K562 (cell line): ENCODE results near the gene SDK1. TPM values are rescaled to one million over a fixed set of nuclear protein-coding genes. Genes with fewer than 3 reads are reported as not detected.
"Not testable (repeated sequence)": the region's sequence is repeated elsewhere in the genome, so short reads cannot be mapped to it uniquely, and the experiment has no call there.

ENCODE experiments used
- ATAC-seq: fragments of 200-7000 bp; cut with Tn5 transposase; 3 replicates; pipeline ENCODE4 v1.9.1; 2020; ENCODE audit warnings: moderate library complexity
- BruUV-seq: library from RNA; stranded (reverse); fragments of 400-500 nt; replicated peaks from 2 replicates; lab custom pipeline; 2021; lab: Mats Ljungman, UMichigan
- CTCF ChIA-PET: fragments of 300-600 bp; formaldehyde crosslinking; extraction: SDS; loops from one replicate; lab custom pipeline; 2021; ENCODE audit warnings: low intra/inter-chr PET ratio; lab: Yijun Ruan, JAX
- POLR2A ChIA-PET: fragments of 300-600, 350-650 bp; sonication (Branson Sonifier 250); formaldehyde crosslinking; extraction: SDS; loops from one replicate; lab custom pipeline; 2021; ENCODE audit warnings: antibody characterized with exemption, inconsistent platforms; lab: Yijun Ruan, JAX
- DNase-seq, 4 experiments: peaks; one replicate each; pipeline versions ENCODE4 v3.0.0 to v3.0.0-alpha.2; 2011 to 2018; ENCODE audit warnings: low spot score in 3 of 4, mixed read lengths in 3 of 4; ENCODE audit errors: extremely low read depth in 1 of 4
- FAIRE-seq: peaks from 2 replicates; lab custom pipeline; 2011; peaks lifted over from hg19 to GRCh38; lab: Jason Lieb, UNC
- H2AFZ ChIP-seq: 2 replicates; pipeline ENCODE4 v1.6.0; 2011; ENCODE audit warnings: low read depth, low read length, control low read depth, inconsistent platforms
- H3K27ac ChIP-seq: fragments of 200-600 bp; 3 replicates; pipeline ENCODE4 v1.8.0; 2011; ENCODE audit warnings: low read depth, mild to moderate bottlenecking, control low read depth, inconsistent platforms, low read length, moderate library complexity, mixed read lengths; ENCODE audit errors: extremely low read depth
- H3K27me3 ChIP-seq, 2 experiments: fragments of 300-600 bp in 1 of 2; 2 replicates in 1 of 2; 3 replicates in 1 of 2; pipeline versions ENCODE4 v1.6.0 to v1.8.0; 2011; ENCODE audit warnings: inconsistent platforms in 2 of 2, low read length in 2 of 2, mild to moderate bottlenecking in 1 of 2, mixed read lengths in 1 of 2, moderate library complexity in 1 of 2; ENCODE audit not compliant: control insufficient read depth in 2 of 2, insufficient read depth in 2 of 2
- H3K36me3 ChIP-seq: fragments of 300-600 bp; 3 replicates; pipeline ENCODE4 v1.8.0; 2011; ENCODE audit warnings: mild to moderate bottlenecking, low read length, inconsistent platforms; ENCODE audit not compliant: control insufficient read depth, insufficient read depth
- H3K4me1 ChIP-seq, 2 experiments: fragments of 200-600 bp in 1 of 2; replicated peaks in 1 of 2; 2 replicates in 1 of 2; 3 replicates in 1 of 2; pipeline versions ENCODE4 v1.5.1 to v1.8.0; 2011; ENCODE audit warnings: inconsistent platforms in 2 of 2, low read length in 2 of 2, mild to moderate bottlenecking in 1 of 2, mixed read lengths in 1 of 2, moderate library complexity in 1 of 2; ENCODE audit not compliant: control insufficient read depth in 2 of 2, insufficient read depth in 2 of 2
- H3K4me2 ChIP-seq: 2 replicates; pipeline ENCODE4 v1.6.1; 2011; ENCODE audit warnings: low read length, control low read depth, inconsistent platforms, mixed read lengths; ENCODE audit not compliant: insufficient read depth
- H3K4me3 ChIP-seq: fragments of 200-600 bp; sonication (generic), shearing (Covaris generic); 2 replicates; pipeline ENCODE4 v1.5.1; 2016; ENCODE audit warnings: control low read depth, inconsistent platforms
- H3K79me2 ChIP-seq: fragments of 200-600 bp; 3 replicates; pipeline ENCODE4 v1.8.0; 2011; ENCODE audit warnings: low read length, inconsistent platforms; ENCODE audit not compliant: control insufficient read depth, insufficient read depth
- H3K9ac ChIP-seq, 2 experiments: 2 replicates each; pipeline versions ENCODE4 v1.6.0 to v1.6.1; 2011; ENCODE audit warnings: low read depth in 2 of 2, low read length in 2 of 2, control low read depth in 1 of 2, inconsistent platforms in 1 of 2, mild to moderate bottlenecking in 1 of 2, mixed read lengths in 1 of 2; ENCODE audit not compliant: insufficient read depth in 1 of 2
- H3K9me1 ChIP-seq: one replicate; pipeline ENCODE4 v1.6.0; 2011; ENCODE audit warnings: inconsistent platforms, mild to moderate bottlenecking, low read length, moderate library complexity; ENCODE audit not compliant: control insufficient read depth, insufficient read depth
- H3K9me3 ChIP-seq: replicated peaks from 2 replicates; pipeline ENCODE4 v1.5.1; 2011; ENCODE audit warnings: low read depth, low read length, inconsistent platforms; ENCODE audit not compliant: control insufficient read depth, insufficient read depth
- H4K20me1 ChIP-seq: replicated peaks from 2 replicates; pipeline ENCODE4 v1.6.1; 2011; ENCODE audit warnings: low read length, inconsistent platforms, mixed read lengths; ENCODE audit not compliant: control insufficient read depth, insufficient read depth
- KDM1A ChIP-seq, 2 experiments: fragments of 450-650 bp; IDR thresholded peaks; 2 replicates each; pipeline ENCODE4 v1.6.1; 2016; ENCODE audit warnings: mild to moderate bottlenecking in 2 of 2
- WGBS: fragments of 100-300 bp; shearing (Covaris generic); methylation state at CpG from one replicate; pipeline ENCODE4 v1.1.6; 2016; ENCODE audit warnings: low coverage, mixed read lengths; ENCODE audit not compliant: insufficient coverage; ENCODE audit errors: missing lambda C conversion rate; 5-methylcytosine and 5-hydroxymethylcytosine counted together
- in situ Hi-C: fragments of 300-500 bp; cut with MboI; formaldehyde crosslinking; loops from 4 replicates; pipeline ENCODE4 v1.15.0; 2018; ENCODE audit warnings: inconsistent platforms, mixed read lengths
- intact Hi-C: fragments of 100-400 bp; cut with micrococcal nuclease; formaldehyde crosslinking; loops from 2 replicates; pipeline ENCODE4 v1.14.2; 2022
- polyA plus RNA-seq, 8 experiments: library from polyadenylated mRNA; depleted of rRNA in 4 of 8; stranded (reverse) in 5 of 8; unstranded in 3 of 8; fragments of >200 nt; fragmentation: Nextera tagmentation in 2 of 8; fragmentation: Illumina TruSeq in 1 of 8; extraction: Ambion mirVana in 2 of 8; extraction: Trizol in 1 of 8; gene quantifications; 2 replicates each; pipeline versions ENCODE4 v1.2.1 to v1.2.3, GENCODE V29; 2011 to 2014; ENCODE audit warnings: inconsistent platforms in 1 of 8, missing spikeins in 1 of 8
- total RNA-seq, 7 experiments: library from RNA; depleted of rRNA in 6 of 7; stranded (reverse); fragments of >200 nt in 6 of 7; fragmentation: Illumina TruSeq in 2 of 7; extraction: Trizol in 2 of 7; gene quantifications; 2 replicates each; pipeline versions ENCODE4 v1.2.1 to v1.2.3, GENCODE V29; 2011 to 2021; ENCODE audit warnings: low replicate concordance in 1 of 7
- TF ChIP-seq, protein P1 (sequence below): fragments of 450-650 bp; formaldehyde crosslinking; IDR thresholded peaks from 2 replicates; pipeline ENCODE4 v1.4.0; 2020; ENCODE audit warnings: mild to moderate bottlenecking, mixed read lengths
- TF ChIP-seq, protein P2 (sequence below): sonication (generic); formaldehyde crosslinking; IDR thresholded peaks from 2 replicates; pipeline ENCODE4 v1.8.0; 2022; ENCODE audit warnings: mild to moderate bottlenecking, missing genetic modification reagents

Gene SDK1
- total and polyA plus RNA-seq, 9 of the 15 experiments (the other 6 are each of a cell fraction or from before 2014, with no cell fraction given): 0.16 TPM; not detected in 8

DNA sequence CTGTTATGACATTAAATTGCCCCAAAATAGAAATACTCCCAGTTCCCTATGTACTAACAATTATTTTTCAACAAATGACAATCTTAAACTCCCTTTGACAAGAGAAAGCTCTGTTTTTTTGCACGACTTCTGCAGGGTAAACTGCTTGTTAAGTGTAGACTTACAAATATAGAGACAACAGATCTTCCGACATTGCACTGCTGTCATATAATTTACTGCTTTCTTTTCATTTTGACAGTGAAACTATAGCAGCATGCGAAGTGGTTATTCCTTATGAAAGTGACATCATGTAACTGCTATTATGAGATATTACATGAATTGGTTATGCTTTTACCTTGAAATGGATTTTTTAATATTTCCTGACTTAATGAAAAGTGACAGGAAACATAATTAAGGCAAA, 659.9 kb downstream of the SDK1 start:
- FAIRE-seq: no peak
- intact Hi-C loops: no loop called here
- Histone ChIP-seq H3K27me3 (peaks cover 5 to 46% of the 10 kb centered on the region in 2 experiments), H3K9ac (no peak overlapping the region), H4K20me1 (no peaks in the 10 kb centered on the region), H3K9me3 (no peaks in the 10 kb centered on the region), H3K79me2 (no peaks in the 10 kb centered on the region), H3K36me3 (no peaks in the 10 kb centered on the region), H2AFZ (no peak overlapping the region), H3K9me1 (no peaks in the 10 kb centered on the region)
- 2% methylated on average over 3 of the region's 3 CpGs for WGBS
- POLR2A ChIA-PET: interaction anchor here (0.7 kb wide), 1 partner anchor 31 kb away, joined by 3 read pairs; no protein-coding TSS in a partner anchor
- CTCF ChIA-PET: no interaction called here
- in situ Hi-C loops: no loop called here
- TF ChIP-seq, protein P1, sequence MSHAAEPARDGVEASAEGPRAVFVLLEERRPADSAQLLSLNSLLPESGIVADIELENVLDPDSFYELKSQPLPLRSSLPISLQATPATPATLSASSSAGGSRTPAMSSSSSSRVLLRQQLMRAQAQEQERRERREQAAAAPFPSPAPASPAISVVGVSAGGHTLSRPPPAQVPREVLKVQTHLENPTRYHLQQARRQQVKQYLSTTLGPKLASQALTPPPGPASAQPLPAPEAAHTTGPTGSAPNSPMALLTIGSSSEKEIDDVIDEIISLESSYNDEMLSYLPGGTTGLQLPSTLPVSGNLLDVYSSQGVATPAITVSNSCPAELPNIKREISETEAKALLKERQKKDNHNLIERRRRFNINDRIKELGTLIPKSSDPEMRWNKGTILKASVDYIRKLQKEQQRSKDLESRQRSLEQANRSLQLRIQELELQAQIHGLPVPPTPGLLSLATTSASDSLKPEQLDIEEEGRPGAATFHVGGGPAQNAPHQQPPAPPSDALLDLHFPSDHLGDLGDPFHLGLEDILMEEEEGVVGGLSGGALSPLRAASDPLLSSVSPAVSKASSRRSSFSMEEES (CRISPR knock-in tag): no peak
- TF ChIP-seq, all 486 proteins: peak for 0
- no peaks in the 10 kb centered on the region for H3K4me1 ChIP-seq
- H3K4me3 ChIP-seq: no peak overlapping the region
- ATAC-seq (no peak), DNase-seq (no peak)
- no peak overlapping the region for H3K27ac ChIP-seq
- BruUV-seq: no TSS peak
- H3K4me2 ChIP-seq: no peak overlapping the region

DNA sequence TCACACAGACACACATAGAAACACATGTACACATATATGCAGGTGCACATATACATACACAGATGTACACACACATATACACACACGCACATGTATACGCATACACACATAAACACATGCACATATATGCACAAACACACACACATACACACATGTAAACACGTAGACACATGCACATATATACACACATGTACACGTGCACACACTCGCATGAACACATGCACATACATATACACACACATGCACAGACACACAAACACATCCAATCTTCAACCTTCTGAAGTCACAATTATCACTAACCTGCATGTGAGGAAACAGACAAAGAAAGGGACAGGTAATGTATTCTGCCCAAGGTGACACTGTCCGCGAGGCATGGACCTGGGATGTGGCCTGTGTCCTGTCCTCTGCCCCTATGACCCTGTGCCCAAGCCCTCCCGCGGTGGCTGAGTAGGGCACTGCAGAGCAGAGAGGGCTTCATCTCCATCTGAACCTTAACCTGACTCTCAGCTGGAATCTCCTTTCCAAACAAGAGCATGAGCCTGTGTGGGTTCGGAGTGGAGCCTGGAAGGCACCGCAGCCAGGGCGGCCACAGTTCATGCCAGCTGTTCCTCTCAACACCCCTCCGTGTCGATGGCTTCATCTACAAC, 660.9 kb downstream of the SDK1 start:
- ChIA-PET CTCF (no interaction called here), POLR2A (interaction anchor here (0.6 kb wide), 1 partner anchor 325 kb away, joined by 3 read pairs; no protein-coding TSS in a partner anchor)
- BruUV-seq: no TSS peak
- Histone ChIP-seq H3K27me3 (peaks cover 5 to 40% of the 10 kb centered on the region in 2 experiments), H3K36me3 (no peaks in the 10 kb centered on the region), H3K9ac (no peak overlapping the region), H3K4me3 (no peak overlapping the region), H4K20me1 (no peaks in the 10 kb centered on the region), H2AFZ (no peak overlapping the region), H3K9me3 (no peaks in the 10 kb centered on the region), H3K9me1 (no peaks in the 10 kb centered on the region), H3K4me1 (no peaks in the 10 kb centered on the region), H3K4me2 (no peak overlapping the region), H3K79me2 (no peaks in the 10 kb centered on the region), H3K27ac (no peak overlapping the region)
- TF ChIP-seq, protein P2, sequence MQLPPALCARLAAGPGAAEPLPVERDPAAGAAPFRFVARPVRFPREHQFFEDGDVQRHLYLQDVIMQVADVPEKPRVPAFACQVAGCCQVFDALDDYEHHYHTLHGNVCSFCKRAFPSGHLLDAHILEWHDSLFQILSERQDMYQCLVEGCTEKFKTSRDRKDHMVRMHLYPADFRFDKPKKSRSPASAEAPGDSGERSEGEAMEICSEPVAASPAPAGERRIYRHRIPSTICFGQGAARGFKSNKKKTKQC: no peak
- TF ChIP-seq KDM1A (IDR thresholded peaks at IDR 0.05): 0 out of 4 replicates have a peak, but pooled peaks of 1 of the 2 experiments have one; percentile 6
- intact Hi-C loops: no loop called here
- FAIRE-seq: no peak
- under 1% methylated on average over 14 of the region's 14 CpGs for WGBS
- in situ Hi-C loops: no loop called here
- no peak for DNase-seq
- ATAC-seq: no peak

DNA sequence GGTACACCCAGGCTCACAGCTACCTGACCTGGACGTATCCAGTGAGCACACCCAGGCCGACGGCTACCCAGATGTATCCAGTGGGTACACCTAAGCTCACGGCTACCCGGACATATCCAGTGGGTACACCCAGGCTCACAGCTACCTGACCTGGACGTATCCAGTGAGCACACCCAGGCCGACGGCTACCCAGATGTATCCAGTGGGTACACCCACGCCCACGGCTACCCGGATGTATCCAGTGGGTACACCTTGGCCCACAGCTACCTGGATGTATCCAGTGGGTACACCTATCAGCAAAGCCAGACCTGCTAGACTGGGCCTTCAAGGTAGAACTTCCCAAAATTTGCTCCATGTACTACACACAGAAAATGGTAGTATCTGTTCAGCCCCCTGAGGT, 662.7 kb downstream of the SDK1 start:
- H4K20me1 ChIP-seq, CTCF ChIA-PET, DNase-seq, H3K79me2 ChIP-seq, H3K9ac ChIP-seq, ATAC-seq, intact Hi-C loops, H3K9me3 ChIP-seq, FAIRE-seq, in situ Hi-C loops, H3K4me1 ChIP-seq, H3K36me3 ChIP-seq, H3K4me3 ChIP-seq, H3K9me1 ChIP-seq, H3K27ac ChIP-seq, H2AFZ ChIP-seq, BruUV-seq, H3K4me2 ChIP-seq, POLR2A ChIA-PET: not testable (repeated sequence)
- H3K27me3 ChIP-seq: peaks cover 4 to 53% of the 10 kb centered on the region in 2 experiments
- 1% methylated on average over 10 of the region's 11 CpGs for WGBS
